Effector memory CD8-positive, alpha-beta T cell (primary cell): ENCODE results near the gene MAPK8IP2.
A peak's percentile ranks its signal among the peaks of the same experiment; 100 is the strongest.

ENCODE experiments used
- ATAC-seq: fragments of 150-1000 bp; cut with Tn5 transposase; replicated peaks from 2 replicates; pipeline ENCODE4 v1.10.0; 2021; ENCODE audit warnings: mild to moderate bottlenecking, moderate library complexity
- DNase-seq, 3 experiments: peaks; one replicate each; pipeline ENCODE4 v3.0.0; 2021
- H3K27ac Mint-ChIP-seq, 2 donors: one replicate each; pipeline ENCODE4 v1.8.0; 2022; ENCODE audit warnings: mild to moderate bottlenecking in 2 of 2, mixed read lengths in 2 of 2, moderate library complexity in 2 of 2
- H3K27me3 Mint-ChIP-seq, 2 donors: one replicate each; pipeline ENCODE4 v1.8.0; 2022; ENCODE audit warnings: mixed read lengths in 2 of 2
- H3K36me3 Mint-ChIP-seq: one replicate; pipeline ENCODE4 v1.8.0; 2022; ENCODE audit warnings: mild to moderate bottlenecking, moderate library complexity, mixed read lengths; ENCODE audit not compliant: insufficient read depth
- H3K4me1 Mint-ChIP-seq, 2 donors: one replicate each; pipeline ENCODE4 v1.8.0; 2022; ENCODE audit warnings: low read depth in 2 of 2, mixed read lengths in 2 of 2
- H3K4me3 Mint-ChIP-seq, 2 donors: one replicate each; pipeline ENCODE4 v1.8.0; 2022; ENCODE audit warnings: mild to moderate bottlenecking in 2 of 2, mixed read lengths in 2 of 2, moderate library complexity in 2 of 2
- H3K9me3 Mint-ChIP-seq, 2 donors: one replicate each; pipeline ENCODE4 v1.8.0; 2022; ENCODE audit warnings: mixed read lengths in 2 of 2

The MAPK8IP2 gene

GRCh38 chr22:50579752-50580151 is 20.8 kb upstream of the MAPK8IP2 start:
- Mint-ChIP-seq H3K27ac (peak overlapping the region in 1 of 2 donors; percentile 69), H3K36me3 (peaks cover 26% of the 10 kb centered on the region), H3K4me1 (peaks cover 5 to 15% of the 10 kb centered on the region in 2 donors), H3K9me3 (no peaks in the 10 kb centered on the region), H3K27me3 (no peaks in the 10 kb centered on the region), H3K4me3 (no peak overlapping the region)
- DNase-seq: no peak
- ATAC-seq: no peak

- Mint-ChIP-seq H3K4me1 (peaks cover 5 to 15% of the 10 kb centered on the region in 2 donors), H3K27me3 (no peaks in the 10 kb centered on the region), H3K27ac (peak overlapping the region; percentile 96), H3K4me3 (peak overlapping the region; percentile 88 to 91), H3K36me3 (peaks cover 22% of the 10 kb centered on the region), H3K9me3 (no peaks in the 10 kb centered on the region)
- no peak for ATAC-seq
- no peak for DNase-seq
Measured at GRCh38 chr22:50581031-50581949, 19.3 kb upstream of the MAPK8IP2 start.

GRCh38 chr22:50581950-50582492 is 18.6 kb upstream of the MAPK8IP2 start:
- Mint-ChIP-seq H3K9me3 (no peaks in the 10 kb centered on the region), H3K27ac (peak overlapping the region; percentile 96), H3K27me3 (no peaks in the 10 kb centered on the region), H3K4me3 (peak overlapping the region; percentile 88 to 91), H3K4me1 (peaks cover 5 to 15% of the 10 kb centered on the region in 2 donors), H3K36me3 (peaks cover 18% of the 10 kb centered on the region)
- ATAC-seq (peak; percentile 0), DNase-seq (no peak)

GRCh38 chr22:50582493-50583293 is 17.9 kb upstream of the MAPK8IP2 start, which contains the start of gene CHKB:
Gene CHKB, minus strand, starts transcription at chr22:50582849. Its CDS starts 68 bp downstream, at chr22:50582781.
- Mint-ChIP-seq H3K36me3 (peaks cover 18% of the 10 kb centered on the region), H3K4me3 (peak within 1 kb of the TSS; percentile 88 to 91), H3K9me3 (no peaks in the 10 kb centered on the region), H3K27me3 (no peaks in the 10 kb centered on the region), H3K4me1 (peaks cover 5 to 12% of the 10 kb centered on the region in 2 donors), H3K27ac (peak within 1 kb of the TSS; percentile 96)
- ATAC-seq: peak; percentile 90
- peak; percentile 98 for DNase-seq

GRCh38 chr22:50583294-50583861 is 17.2 kb upstream of the MAPK8IP2 start:
- Mint-ChIP-seq H3K36me3 (peaks cover 18% of the 10 kb centered on the region), H3K4me3 (peak overlapping the region; percentile 88 to 91), H3K27me3 (no peaks in the 10 kb centered on the region), H3K9me3 (no peaks in the 10 kb centered on the region), H3K4me1 (peaks cover 5 to 12% of the 10 kb centered on the region in 2 donors), H3K27ac (peak overlapping the region; percentile 96)
- DNase-seq (no peak), ATAC-seq (peak; percentile 14)

GRCh38 chr22:50584106-50585096 is 16.2 kb upstream of the MAPK8IP2 start:
- H3K27ac Mint-ChIP-seq: no peak overlapping the region

GRCh38 chr22:50585238-50585637 is 15.4 kb upstream of the MAPK8IP2 start:
- no peak for DNase-seq
- H3K4me3 Mint-ChIP-seq: no peak overlapping the region
- H3K36me3 Mint-ChIP-seq: peaks cover 18% of the 10 kb centered on the region
- peaks cover 5 to 11% of the 10 kb centered on the region in 2 donors for H3K4me1 Mint-ChIP-seq
- H3K27me3 Mint-ChIP-seq: no peaks in the 10 kb centered on the region
- no peak overlapping the region for H3K27ac Mint-ChIP-seq
- no peak for ATAC-seq
- no peaks in the 10 kb centered on the region for H3K9me3 Mint-ChIP-seq

More at GRCh38 chr22:50584106-50585096, 16.2 kb upstream of the MAPK8IP2 start:
- Mint-ChIP-seq H3K27me3 (no peaks in the 10 kb centered on the region), H3K4me3 (peak overlapping the region; percentile 88 to 91), H3K4me1 (peaks cover 5 to 12% of the 10 kb centered on the region in 2 donors), H3K36me3 (peaks cover 18% of the 10 kb centered on the region), H3K9me3 (no peaks in the 10 kb centered on the region)
- no peak for ATAC-seq
- DNase-seq: no peak

- peaks cover 5 to 10% of the 10 kb centered on the region in 2 donors for H3K4me1 Mint-ChIP-seq
- no peak overlapping the region for H3K4me3 Mint-ChIP-seq
- no peak overlapping the region for H3K27ac Mint-ChIP-seq
- no peak for ATAC-seq
- no peaks in the 10 kb centered on the region for H3K9me3 Mint-ChIP-seq
- no peak for DNase-seq
- no peaks in the 10 kb centered on the region for H3K27me3 Mint-ChIP-seq
- H3K36me3 Mint-ChIP-seq: peaks cover 14% of the 10 kb centered on the region
Measured at GRCh38 chr22:50585781-50586180, 14.8 kb upstream of the MAPK8IP2 start.

- Mint-ChIP-seq H3K36me3 (peaks cover 13% of the 10 kb centered on the region), H3K27me3 (no peaks in the 10 kb centered on the region), H3K9me3 (no peaks in the 10 kb centered on the region), H3K4me3 (no peak overlapping the region), H3K4me1 (peaks cover 5 to 8% of the 10 kb centered on the region in 2 donors), H3K27ac (no peak overlapping the region)
- DNase-seq (no peak), ATAC-seq (no peak)
Measured at GRCh38 chr22:50586416-50586815, 14.2 kb upstream of the MAPK8IP2 start.

- Mint-ChIP-seq H3K4me3 (no peak overlapping the region), H3K9me3 (no peaks in the 10 kb centered on the region), H3K27me3 (no peaks in the 10 kb centered on the region), H3K27ac (no peak overlapping the region), H3K36me3 (peaks cover 13% of the 10 kb centered on the region), H3K4me1 (peaks cover 5 to 6% of the 10 kb centered on the region in 2 donors)
- ATAC-seq: no peak
- DNase-seq: no peak
Measured at GRCh38 chr22:50587407-50587806, 13.2 kb upstream of the MAPK8IP2 start.

GRCh38 chr22:50595189-50595588 is 5.4 kb upstream of the MAPK8IP2 start:
- Mint-ChIP-seq H3K9me3 (no peaks in the 10 kb centered on the region), H3K4me1 (peaks cover 0 to 3% of the 10 kb centered on the region in 2 donors), H3K27me3 (peaks cover 17% of the 10 kb centered on the region in 2 donors)

GRCh38 chr22:50597097-50597496 is 3.5 kb upstream of the MAPK8IP2 start:
- no peak overlapping the region for H3K27ac Mint-ChIP-seq
- peaks cover 2 to 5% of the 10 kb centered on the region in 2 donors for H3K4me1 Mint-ChIP-seq
- DNase-seq (no peak), ATAC-seq (no peak)
- H3K4me3 Mint-ChIP-seq: no peak overlapping the region
- H3K9me3 Mint-ChIP-seq: no peaks in the 10 kb centered on the region
- peaks cover 24 to 28% of the 10 kb centered on the region in 2 donors for H3K27me3 Mint-ChIP-seq
- peaks cover 6% of the 10 kb centered on the region for H3K36me3 Mint-ChIP-seq

More at GRCh38 chr22:50595189-50595588, 5.4 kb upstream of the MAPK8IP2 start:
- no peak overlapping the region for H3K27ac Mint-ChIP-seq
- DNase-seq (no peak), ATAC-seq (no peak)
- H3K4me3 Mint-ChIP-seq: no peak overlapping the region
- peaks cover 6% of the 10 kb centered on the region for H3K36me3 Mint-ChIP-seq
